ENCODE results near the gene DCAF7.

DCAF7 gene

GRCh38 chr17:63579633-63580032, 29.4 kb downstream of the DCAF7 start:
- in situ Hi-C loops (cut with MboI; ENCODE audit: low sequenced_read_pairs): no loop called here

GRCh38 chr17:63587770-63588169, 37.5 kb downstream of the DCAF7 start:
- in situ Hi-C loops (cut with MboI; ENCODE audit: low sequenced_read_pairs): no loop called here

- in situ Hi-C loops (cut with MboI; ENCODE audit: low sequenced_read_pairs): no loop called here
These were observed 38.5 kb downstream of the DCAF7 start for GRCh38 chr17:63588797-63589196.

GRCh38 chr17:63589646-63590045, 39.4 kb downstream of the DCAF7 start:
- in situ Hi-C loops (cut with MboI; ENCODE audit: low sequenced_read_pairs): no loop called here

- in situ Hi-C loops (cut with MboI; ENCODE audit: low sequenced_read_pairs): no loop called here
These were observed 42.5 kb downstream of the DCAF7 start for GRCh38 chr17:63592797-63593196.

GRCh38 chr17:63595132-63595531, 44.9 kb downstream of the DCAF7 start:
- in situ Hi-C loops (cut with MboI; ENCODE audit: low sequenced_read_pairs): no loop called here

GRCh38 chr17:63596856-63597586, 46.7 kb downstream of the DCAF7 start:
- in situ Hi-C loops (cut with MboI; ENCODE audit: low sequenced_read_pairs): no loop called here

GRCh38 chr17:63598281-63598680, 48.0 kb downstream of the DCAF7 start:
- in situ Hi-C loops (cut with MboI; ENCODE audit: low sequenced_read_pairs): no loop called here

GRCh38 chr17:63600569-63601438, 50.5 kb downstream of the DCAF7 start, which contains the start of gene TACO1:
TACO1 (plus strand) TSS chr17:63600895; CDS start chr17:63601084, 189 bp downstream.
- in situ Hi-C loops (cut with MboI; ENCODE audit: low sequenced_read_pairs): loop anchor here (10.0 kb wide), 1 partner anchor 166 kb away; no protein-coding TSS in a partner anchor

- in situ Hi-C loops (cut with MboI; ENCODE audit: low sequenced_read_pairs): loop anchor here (10.0 kb wide), 1 partner anchor 167 kb away; no protein-coding TSS in a partner anchor
These were observed 51.4 kb downstream of the DCAF7 start for GRCh38 chr17:63601439-63602371.

- in situ Hi-C loops (cut with MboI; ENCODE audit: low sequenced_read_pairs): loop anchor here (10.0 kb wide), 1 partner anchor 175 kb away; no protein-coding TSS in a partner anchor
These were observed 59.7 kb downstream of the DCAF7 start for GRCh38 chr17:63609816-63610573.

GRCh38 chr17:63610854-63611253, 60.6 kb downstream of the DCAF7 start:
- in situ Hi-C loops (cut with MboI; ENCODE audit: low sequenced_read_pairs): no loop called here

GRCh38 chr17:63611354-63611753, 61.1 kb downstream of the DCAF7 start:
- in situ Hi-C loops (cut with MboI; ENCODE audit: low sequenced_read_pairs): no loop called here

GRCh38 chr17:63613663-63614062, 63.4 kb downstream of the DCAF7 start:
- in situ Hi-C loops (cut with MboI; ENCODE audit: low sequenced_read_pairs): no loop called here

- in situ Hi-C loops (cut with MboI; ENCODE audit: low sequenced_read_pairs): no loop called here
These were observed 71.0 kb downstream of the DCAF7 start for GRCh38 chr17:63621229-63621683.

GRCh38 chr17:63621684-63622573, 71.7 kb downstream of the DCAF7 start, which contains the start of gene MAP3K3:
MAP3K3 (plus strand) TSS chr17:63622417; CDS start chr17:63622760, 343 bp downstream.
- in situ Hi-C loops (cut with MboI; ENCODE audit: low sequenced_read_pairs): no loop called here

- in situ Hi-C loops (cut with MboI; ENCODE audit: low sequenced_read_pairs): no loop called here
These were observed 72.5 kb downstream of the DCAF7 start for GRCh38 chr17:63622574-63623390.
